Measurements from ENCODE around the gene RBBP6.

DNA sequence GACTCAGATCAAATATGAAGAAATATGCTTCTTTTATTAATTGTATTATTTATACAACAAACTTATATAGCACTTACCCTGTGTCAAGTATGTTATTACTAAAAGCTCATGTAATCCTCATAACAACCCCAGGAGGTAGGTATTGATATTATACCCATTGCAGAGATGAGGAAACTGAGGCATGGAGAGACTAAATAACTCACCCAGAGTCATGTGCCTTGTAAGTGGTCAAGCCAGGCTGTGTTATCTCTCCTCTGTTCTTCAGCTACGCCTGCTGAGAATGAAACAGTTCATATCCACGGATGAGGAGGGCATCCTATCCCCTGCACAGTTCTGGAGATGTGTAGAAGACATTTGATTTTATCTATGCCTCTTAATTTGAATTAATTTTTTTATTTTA, 78.1 kb downstream of the RBBP6 start:
- TF ChIP-seq EZH2phosphoT487 (IDR thresholded peaks at IDR 0.05; ENCODE audit: borderline replicate concordance, low read depth): no peak
- TF ChIP-seq, protein P1, sequence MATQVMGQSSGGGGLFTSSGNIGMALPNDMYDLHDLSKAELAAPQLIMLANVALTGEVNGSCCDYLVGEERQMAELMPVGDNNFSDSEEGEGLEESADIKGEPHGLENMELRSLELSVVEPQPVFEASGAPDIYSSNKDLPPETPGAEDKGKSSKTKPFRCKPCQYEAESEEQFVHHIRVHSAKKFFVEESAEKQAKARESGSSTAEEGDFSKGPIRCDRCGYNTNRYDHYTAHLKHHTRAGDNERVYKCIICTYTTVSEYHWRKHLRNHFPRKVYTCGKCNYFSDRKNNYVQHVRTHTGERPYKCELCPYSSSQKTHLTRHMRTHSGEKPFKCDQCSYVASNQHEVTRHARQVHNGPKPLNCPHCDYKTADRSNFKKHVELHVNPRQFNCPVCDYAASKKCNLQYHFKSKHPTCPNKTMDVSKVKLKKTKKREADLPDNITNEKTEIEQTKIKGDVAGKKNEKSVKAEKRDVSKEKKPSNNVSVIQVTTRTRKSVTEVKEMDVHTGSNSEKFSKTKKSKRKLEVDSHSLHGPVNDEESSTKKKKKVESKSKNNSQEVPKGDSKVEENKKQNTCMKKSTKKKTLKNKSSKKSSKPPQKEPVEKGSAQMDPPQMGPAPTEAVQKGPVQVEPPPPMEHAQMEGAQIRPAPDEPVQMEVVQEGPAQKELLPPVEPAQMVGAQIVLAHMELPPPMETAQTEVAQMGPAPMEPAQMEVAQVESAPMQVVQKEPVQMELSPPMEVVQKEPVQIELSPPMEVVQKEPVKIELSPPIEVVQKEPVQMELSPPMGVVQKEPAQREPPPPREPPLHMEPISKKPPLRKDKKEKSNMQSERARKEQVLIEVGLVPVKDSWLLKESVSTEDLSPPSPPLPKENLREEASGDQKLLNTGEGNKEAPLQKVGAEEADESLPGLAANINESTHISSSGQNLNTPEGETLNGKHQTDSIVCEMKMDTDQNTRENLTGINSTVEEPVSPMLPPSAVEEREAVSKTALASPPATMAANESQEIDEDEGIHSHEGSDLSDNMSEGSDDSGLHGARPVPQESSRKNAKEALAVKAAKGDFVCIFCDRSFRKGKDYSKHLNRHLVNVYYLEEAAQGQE (IDR thresholded peaks at IDR 0.05; ENCODE audit: low read depth, low read length): no peak
- TF ChIP-seq, protein P2, sequence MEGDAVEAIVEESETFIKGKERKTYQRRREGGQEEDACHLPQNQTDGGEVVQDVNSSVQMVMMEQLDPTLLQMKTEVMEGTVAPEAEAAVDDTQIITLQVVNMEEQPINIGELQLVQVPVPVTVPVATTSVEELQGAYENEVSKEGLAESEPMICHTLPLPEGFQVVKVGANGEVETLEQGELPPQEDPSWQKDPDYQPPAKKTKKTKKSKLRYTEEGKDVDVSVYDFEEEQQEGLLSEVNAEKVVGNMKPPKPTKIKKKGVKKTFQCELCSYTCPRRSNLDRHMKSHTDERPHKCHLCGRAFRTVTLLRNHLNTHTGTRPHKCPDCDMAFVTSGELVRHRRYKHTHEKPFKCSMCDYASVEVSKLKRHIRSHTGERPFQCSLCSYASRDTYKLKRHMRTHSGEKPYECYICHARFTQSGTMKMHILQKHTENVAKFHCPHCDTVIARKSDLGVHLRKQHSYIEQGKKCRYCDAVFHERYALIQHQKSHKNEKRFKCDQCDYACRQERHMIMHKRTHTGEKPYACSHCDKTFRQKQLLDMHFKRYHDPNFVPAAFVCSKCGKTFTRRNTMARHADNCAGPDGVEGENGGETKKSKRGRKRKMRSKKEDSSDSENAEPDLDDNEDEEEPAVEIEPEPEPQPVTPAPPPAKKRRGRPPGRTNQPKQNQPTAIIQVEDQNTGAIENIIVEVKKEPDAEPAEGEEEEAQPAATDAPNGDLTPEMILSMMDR (IDR thresholded peaks at IDR 0.05): no peak
- no peak for TF ChIP-seq POLR2AphosphoS5 (IDR thresholded peaks at IDR 0.05; ENCODE audit: low read depth, low read length)
- no peak for TF ChIP-seq EP300 (IDR thresholded peaks at IDR 0.05; ENCODE audit: borderline replicate concordance in 1 of 2, low read depth in 1 of 2, low read length in 1 of 2)
- no peak for TF ChIP-seq NFIC (IDR thresholded peaks at IDR 0.05; ENCODE audit: borderline replicate concordance)
